BE2C (cell line): ENCODE data around the gene KIFC1.
A peak's percentile ranks its signal among the peaks of the same experiment; 100 is the strongest.

Experiments
- DNase-seq: peaks from one replicate; pipeline ENCODE4 v3.0.0-alpha.2; 2020
- H3K27me3 ChIP-seq: fragments of 250-450 bp; sonication (Bioruptor Pico); 2 replicates; pipeline ENCODE4 v1.5.1; 2020; ENCODE audit warnings: mild to moderate bottlenecking
- H3K36me3 ChIP-seq: fragments of 250-450 bp; sonication (Bioruptor Pico); 2 replicates; pipeline ENCODE4 v1.5.1; 2020; ENCODE audit warnings: mild to moderate bottlenecking
- H3K4me1 ChIP-seq: fragments of 250-450 bp; sonication (Bioruptor Pico); 2 replicates; pipeline ENCODE4 v1.5.1; 2020
- H3K4me3 ChIP-seq: 2 replicates; pipeline ENCODE4 v1.5.1; 2011; ENCODE audit warnings: low read depth, low read length
- H3K9me3 ChIP-seq: fragments of 250-450 bp; sonication (Bioruptor Pico); 2 replicates; pipeline ENCODE4 v1.5.1; 2020
- CTCF ChIP-seq: IDR thresholded peaks from 2 replicates; pipeline ENCODE4 v1.5.1; 2012; ENCODE audit warnings: mild to moderate bottlenecking, low read depth, low read length

The KIFC1 gene

GRCh38 chr6:33383427-33384185 lies 8.0 kb upstream of the KIFC1 start:
- Histone ChIP-seq H3K27me3 (no peaks in the 10 kb centered on the region), H3K9me3 (no peaks in the 10 kb centered on the region), H3K36me3 (no peaks in the 10 kb centered on the region), H3K4me3 (no peak overlapping the region), H3K4me1 (no peaks in the 10 kb centered on the region)
- no peak for TF ChIP-seq CTCF
- DNase-seq, result no peak

DNA sequence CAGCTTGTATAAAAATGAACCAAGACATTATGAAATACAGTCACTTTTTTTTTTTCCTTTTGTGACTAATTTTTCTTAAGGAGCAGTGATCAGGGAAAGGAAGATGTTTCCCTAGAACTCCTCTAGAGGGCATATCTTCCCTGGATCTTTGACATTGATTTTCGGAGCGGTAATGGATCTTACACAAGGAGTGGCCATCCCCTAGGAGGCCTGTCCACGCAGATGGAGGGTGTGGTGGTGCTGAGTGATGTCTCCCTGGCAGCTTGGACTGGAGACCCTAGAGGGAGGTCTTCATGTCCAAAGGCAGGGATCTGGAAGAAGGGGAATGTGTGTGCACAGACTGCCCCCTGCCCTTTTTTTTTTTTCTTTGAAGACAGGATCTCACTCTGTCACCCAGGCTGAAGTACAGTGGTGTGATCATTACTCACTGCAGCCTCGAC lies 7.0 kb upstream of the KIFC1 start:
- H3K4me3 ChIP-seq, result no peak overlapping the region
- H3K9me3 ChIP-seq, result no peaks in the 10 kb centered on the region
- no peaks in the 10 kb centered on the region for H3K4me1 ChIP-seq
- no peaks in the 10 kb centered on the region for H3K36me3 ChIP-seq
- no peaks in the 10 kb centered on the region for H3K27me3 ChIP-seq
- 0 out of 2 replicates have a peak, but pooled peaks have one; percentile 18 for TF ChIP-seq CTCF
- no peak for DNase-seq

- no peak for TF ChIP-seq CTCF
- peaks cover 3% of the 10 kb centered on the region for H3K36me3 ChIP-seq
- H3K4me3 ChIP-seq, result no peak overlapping the region
- no peak for DNase-seq
- H3K27me3 ChIP-seq, result no peaks in the 10 kb centered on the region
- peaks cover 10% of the 10 kb centered on the region; the same call in 1 of the 2 replicates for H3K4me1 ChIP-seq
- H3K9me3 ChIP-seq, result no peaks in the 10 kb centered on the region
Measured at GRCh38 chr6:33390173-33390572, 1.4 kb upstream of the KIFC1 start.

DNA sequence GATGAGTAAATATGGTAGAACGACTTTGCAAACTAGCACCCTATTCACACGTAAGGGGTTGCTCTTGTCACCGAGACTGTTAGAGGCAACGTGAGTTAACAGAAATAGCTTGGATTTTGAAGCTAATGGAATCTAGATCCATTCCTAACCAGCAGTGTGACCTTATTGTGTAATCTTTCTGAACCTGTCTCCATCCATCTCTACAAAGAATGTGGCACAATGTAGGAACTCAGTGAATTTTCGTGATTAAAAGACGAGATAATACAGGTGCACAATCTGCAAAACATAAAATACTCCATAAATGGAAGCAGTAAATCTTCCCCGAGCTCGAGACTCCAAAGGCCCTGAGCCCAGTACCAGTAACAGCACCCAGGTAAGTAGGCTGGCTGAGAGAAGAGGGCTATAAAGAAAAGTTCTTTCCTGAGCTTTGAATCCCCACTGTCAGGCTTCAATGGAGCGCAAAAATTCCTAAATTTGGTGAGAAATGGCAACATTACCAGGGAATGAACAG lies 801 bp upstream of the KIFC1 start:
- no peak for DNase-seq
- Histone ChIP-seq H3K27me3 (no peaks in the 10 kb centered on the region), H3K9me3 (no peaks in the 10 kb centered on the region), H3K36me3 (peaks cover 3% of the 10 kb centered on the region), H3K4me3 (peak overlapping the region; percentile 95), H3K4me1 (peaks cover 10% of the 10 kb centered on the region; the same call in 1 of the 2 replicates)
- TF ChIP-seq CTCF, result no peak

GRCh38 chr6:33391922-33392594 lies 435 bp downstream of the KIFC1 start:
- Histone ChIP-seq H3K36me3 (peaks cover 3% of the 10 kb centered on the region), H3K4me3 (peak overlapping the region; percentile 95), H3K27me3 (no peaks in the 10 kb centered on the region), H3K4me1 (peaks cover 10% of the 10 kb centered on the region; the same call in 1 of the 2 replicates), H3K9me3 (no peaks in the 10 kb centered on the region)
- no peak for TF ChIP-seq CTCF
- DNase-seq, result no peak

DNA sequence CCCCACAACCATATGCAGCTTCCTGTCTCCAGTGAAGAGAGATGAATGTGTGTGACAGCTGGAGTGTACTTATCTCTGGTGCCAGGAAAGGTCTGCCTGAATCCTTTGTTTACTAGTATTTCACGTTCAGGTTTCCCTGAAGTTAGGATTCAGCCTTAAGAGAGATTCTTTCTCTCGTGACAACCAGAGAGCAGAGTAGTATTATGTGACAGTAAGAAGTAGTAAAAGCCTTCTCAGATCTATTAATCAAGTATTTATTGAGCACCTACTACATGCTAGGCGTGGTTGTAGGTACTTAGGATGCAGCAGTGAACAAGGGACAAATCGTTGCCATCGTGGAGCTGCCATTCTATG lies 949 bp downstream of the KIFC1 start:
- peak overlapping the region; percentile 95 for H3K4me3 ChIP-seq
- H3K9me3 ChIP-seq, result no peaks in the 10 kb centered on the region
- no peaks in the 10 kb centered on the region for H3K27me3 ChIP-seq
- DNase-seq, result no peak
- H3K4me1 ChIP-seq, result peaks cover 10% of the 10 kb centered on the region; the same call in 1 of the 2 replicates
- TF ChIP-seq CTCF, result no peak
- peaks cover 8% of the 10 kb centered on the region for H3K36me3 ChIP-seq
